KMS-11 (cell line): ENCODE data around the gene KLRC3.
"Not testable (repeated sequence)": the region's sequence is repeated elsewhere in the genome, so short reads cannot be mapped to it uniquely, and the experiment has no call there.

Experiments used
- H2AFZ ChIP-seq: fragments of 200-600 bp; sonication (generic); 2 replicates; pipeline ENCODE4 v1.6.1; 2016; ENCODE audit warnings: antibody characterized with exemption, mixed run types, low read depth
- H3K27ac ChIP-seq: fragments of 200-600 bp; sonication (generic); 2 replicates; pipeline ENCODE4 v1.6.1; 2016; ENCODE audit warnings: mild to moderate bottlenecking, mixed run types
- H3K27me3 ChIP-seq: fragments of 200-600 bp; sonication (generic); 2 replicates; pipeline ENCODE4 v1.6.1; 2017; ENCODE audit warnings: mild to moderate bottlenecking, low read depth, mixed run types, moderate library complexity; ENCODE audit not compliant: insufficient read depth
- H3K36me3 ChIP-seq: fragments of 200-600 bp; sonication (generic); 2 replicates; pipeline ENCODE4 v1.6.1; 2017; ENCODE audit warnings: mild to moderate bottlenecking, mixed run types; ENCODE audit not compliant: insufficient read depth
- H3K4me1 ChIP-seq: fragments of 200-600 bp; sonication (generic); 2 replicates; pipeline ENCODE4 v1.6.1; 2016; ENCODE audit warnings: mild to moderate bottlenecking, low read depth, mixed run types; ENCODE audit not compliant: poor library complexity, severe bottlenecking
- H3K4me2 ChIP-seq: fragments of 200-600 bp; sonication (generic); 2 replicates; pipeline ENCODE4 v1.7.0; 2016; ENCODE audit warnings: mild to moderate bottlenecking, mixed run types
- H3K4me3 ChIP-seq: fragments of 200-600 bp; sonication (generic); IDR thresholded peaks from 2 replicates; pipeline ENCODE4 v1.6.1; 2017; ENCODE audit warnings: low read depth, low read length, mixed read lengths; ENCODE audit not compliant: insufficient read depth
- H3K79me2 ChIP-seq: fragments of 200-600 bp; sonication (generic); 2 replicates; pipeline ENCODE4 v1.6.1; 2016; ENCODE audit warnings: low read depth, mixed run types; ENCODE audit not compliant: insufficient read depth
- H3K9ac ChIP-seq: fragments of 200-600 bp; sonication (generic); 2 replicates; pipeline ENCODE4 v1.6.1; 2016; ENCODE audit warnings: mild to moderate bottlenecking, mixed run types
- H4K20me1 ChIP-seq: fragments of 200-600 bp; sonication (generic); 2 replicates; pipeline ENCODE4 v1.6.1; 2016; ENCODE audit warnings: mild to moderate bottlenecking, mixed run types; ENCODE audit not compliant: insufficient read depth
- TF ChIP-seq, protein P1 (sequence below): fragments of 200-600 bp; sonication (generic); conservative IDR thresholded peaks from 2 replicates; pipeline ENCODE4 v1.6.1; 2017; ENCODE audit warnings: low read depth, mild to moderate bottlenecking, antibody characterized with exemption, low read length, moderate library complexity, mixed read lengths

Gene KLRC3

DNA sequence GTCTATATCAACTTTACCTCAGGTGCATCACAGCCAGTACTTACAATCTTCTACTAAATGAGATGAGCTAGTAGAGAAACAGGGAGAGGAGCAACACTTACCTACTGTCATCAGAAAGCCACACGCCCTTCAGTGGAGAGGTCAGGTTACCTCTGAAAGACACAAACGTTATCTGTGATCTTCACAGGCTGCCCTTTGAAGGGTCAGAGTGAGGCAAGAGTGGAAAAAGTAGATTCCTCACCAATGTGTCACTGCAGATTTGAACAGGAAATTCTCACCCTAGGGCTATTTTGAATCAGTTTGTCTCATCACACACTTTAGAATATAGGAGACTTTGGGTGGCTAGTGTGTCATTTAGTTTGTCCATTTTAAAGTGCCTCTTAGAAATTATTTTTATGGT, 17.2 kb upstream of the KLRC3 start:
- not testable (repeated sequence) for H3K36me3 ChIP-seq, H3K27me3 ChIP-seq, H3K4me2 ChIP-seq, H3K9ac ChIP-seq, H3K4me3 ChIP-seq, H3K4me1 ChIP-seq, H3K27ac ChIP-seq, H2AFZ ChIP-seq, H3K79me2 ChIP-seq, H4K20me1 ChIP-seq

DNA sequence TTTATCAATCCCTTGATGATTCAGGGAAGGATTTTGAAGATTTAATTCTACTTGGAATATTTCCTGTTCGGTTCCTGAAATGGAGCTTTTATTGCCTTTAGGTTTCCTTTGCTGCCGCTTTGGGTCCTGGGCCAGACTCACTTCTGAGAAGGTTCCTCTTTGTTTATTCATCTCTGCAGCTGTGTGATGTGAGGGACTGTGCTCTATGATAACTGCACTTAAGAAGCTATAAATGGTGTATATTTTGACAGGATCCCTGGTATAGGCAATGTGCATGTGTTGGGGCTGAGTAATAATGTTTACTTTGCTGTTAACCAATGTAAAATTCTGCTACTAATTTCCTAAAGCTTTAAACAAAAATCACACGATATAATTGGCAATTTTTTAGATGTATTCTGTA, 15.4 kb upstream of the KLRC3 start, which contains the start of gene KLRC2:
Gene KLRC2, minus strand, starts transcription at position 195 of the 400 bp plus-strand sequence. Its CDS starts 24 bp downstream, at position 171.
- not testable (repeated sequence) for H3K36me3 ChIP-seq, H3K9ac ChIP-seq, H3K4me3 ChIP-seq, H4K20me1 ChIP-seq, H3K4me1 ChIP-seq, H3K4me2 ChIP-seq, H3K79me2 ChIP-seq, H3K27ac ChIP-seq, H2AFZ ChIP-seq, H3K27me3 ChIP-seq

GRCh38 chr12:10430623-10431022, 10.2 kb upstream of the KLRC3 start:
- H3K27ac ChIP-seq, H3K27me3 ChIP-seq, H3K4me3 ChIP-seq, H3K79me2 ChIP-seq, H3K4me2 ChIP-seq, H4K20me1 ChIP-seq, H2AFZ ChIP-seq, H3K4me1 ChIP-seq, H3K36me3 ChIP-seq, H3K9ac ChIP-seq: not testable (repeated sequence)

- H3K4me1 ChIP-seq, H4K20me1 ChIP-seq, H3K4me2 ChIP-seq, H3K9ac ChIP-seq, H3K27me3 ChIP-seq, H3K79me2 ChIP-seq, H3K36me3 ChIP-seq, H3K4me3 ChIP-seq, H2AFZ ChIP-seq, H3K27ac ChIP-seq: not testable (repeated sequence)
These were observed 5.5 kb upstream of the KLRC3 start for GRCh38 chr12:10425938-10426337.

DNA sequence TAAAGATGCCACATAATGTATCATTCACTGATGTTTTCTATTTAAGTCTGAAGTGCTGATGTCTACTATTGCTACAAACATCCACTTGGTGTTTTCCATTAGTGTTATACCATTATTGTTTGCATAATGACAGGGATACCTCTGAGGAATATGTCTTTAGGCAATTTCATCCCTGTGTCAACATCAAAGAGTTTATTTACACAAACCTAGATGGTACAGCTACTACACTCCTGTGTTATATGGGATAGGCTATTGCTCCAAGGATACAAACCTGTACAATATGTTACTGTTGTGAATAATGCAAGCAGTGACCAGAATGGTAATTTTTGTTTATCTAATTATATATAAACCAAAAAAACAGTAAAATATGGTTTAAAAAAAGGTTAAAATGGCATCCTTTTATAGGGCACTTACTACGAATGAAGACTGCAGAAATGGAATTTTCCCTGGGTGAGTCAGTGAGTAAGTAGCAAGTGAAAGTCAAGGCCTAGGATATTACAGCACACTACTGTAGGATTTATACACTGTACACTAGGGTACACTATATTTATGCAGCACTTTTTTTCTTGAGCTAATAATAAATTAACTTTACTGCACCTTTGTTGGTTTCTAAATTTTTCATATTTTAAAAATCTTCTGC, 4.0 kb upstream of the KLRC3 start:
- H3K79me2 ChIP-seq, H3K9ac ChIP-seq, H3K27me3 ChIP-seq, H3K4me2 ChIP-seq, H3K27ac ChIP-seq, H3K4me1 ChIP-seq, H4K20me1 ChIP-seq, H3K36me3 ChIP-seq, H3K4me3 ChIP-seq, H2AFZ ChIP-seq: not testable (repeated sequence)

DNA sequence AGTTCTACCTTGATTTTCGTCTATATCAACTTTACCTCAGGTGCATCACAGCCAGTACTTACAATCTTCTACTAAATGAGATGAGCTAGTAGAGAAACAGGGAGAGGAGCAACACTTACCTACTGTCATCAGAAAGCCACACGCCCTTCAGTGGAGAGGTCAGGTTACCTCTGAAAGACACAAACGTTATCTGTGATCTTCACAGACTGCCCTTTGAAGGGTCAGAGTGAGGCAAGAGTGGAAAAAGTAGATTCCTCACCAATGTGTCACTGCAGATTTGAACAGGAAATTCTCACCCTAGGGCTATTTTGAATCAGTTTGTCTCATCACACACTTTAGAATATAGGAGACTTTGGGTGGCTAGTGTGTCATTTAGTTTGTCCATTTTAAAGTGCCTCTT, 1.8 kb upstream of the KLRC3 start:
- not testable (repeated sequence) for H4K20me1 ChIP-seq, H3K36me3 ChIP-seq, H3K4me1 ChIP-seq, H3K4me3 ChIP-seq, H3K27ac ChIP-seq, H3K79me2 ChIP-seq, H3K4me2 ChIP-seq, H3K27me3 ChIP-seq, H3K9ac ChIP-seq, H2AFZ ChIP-seq

DNA sequence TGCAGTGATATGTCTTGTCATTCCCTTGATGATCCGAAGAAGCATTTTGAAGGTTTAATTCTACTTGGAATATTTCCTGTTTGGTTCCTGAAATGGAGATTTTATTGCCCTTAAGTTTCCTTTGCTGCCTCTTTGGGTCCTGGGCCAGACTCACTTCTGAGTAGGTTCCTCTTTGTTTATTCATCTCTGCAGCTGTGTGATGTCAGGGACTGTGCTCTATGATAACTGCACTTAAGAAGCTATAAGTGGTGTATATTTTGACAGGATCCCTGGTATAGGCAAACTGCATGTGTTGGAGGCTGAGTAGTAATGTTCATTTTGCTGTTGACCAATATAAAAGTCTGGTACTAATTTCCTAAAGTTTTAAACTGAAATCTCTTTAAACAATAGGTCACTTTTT, 11.0 kb downstream of the KLRC3 start, which contains the start of gene KLRC4:
Gene KLRC4, minus strand, starts transcription at position 366 of the 400 bp plus-strand sequence. Its CDS starts 182 bp downstream, at position 184.
- Histone ChIP-seq H3K27me3 (no peaks in the 10 kb centered on the region), H3K9ac (no peak within 1 kb of the TSS), H2AFZ (no peak within 1 kb of the TSS), H3K4me1 (peaks cover 15% of the 10 kb centered on the region), H4K20me1 (no peaks in the 10 kb centered on the region), H3K27ac (no peak within 1 kb of the TSS), H3K79me2 (no peaks in the 10 kb centered on the region), H3K4me3 (no peak within 1 kb of the TSS), H3K36me3 (no peaks in the 10 kb centered on the region), H3K4me2 (no peak within 1 kb of the TSS)
- TF ChIP-seq, protein P1, sequence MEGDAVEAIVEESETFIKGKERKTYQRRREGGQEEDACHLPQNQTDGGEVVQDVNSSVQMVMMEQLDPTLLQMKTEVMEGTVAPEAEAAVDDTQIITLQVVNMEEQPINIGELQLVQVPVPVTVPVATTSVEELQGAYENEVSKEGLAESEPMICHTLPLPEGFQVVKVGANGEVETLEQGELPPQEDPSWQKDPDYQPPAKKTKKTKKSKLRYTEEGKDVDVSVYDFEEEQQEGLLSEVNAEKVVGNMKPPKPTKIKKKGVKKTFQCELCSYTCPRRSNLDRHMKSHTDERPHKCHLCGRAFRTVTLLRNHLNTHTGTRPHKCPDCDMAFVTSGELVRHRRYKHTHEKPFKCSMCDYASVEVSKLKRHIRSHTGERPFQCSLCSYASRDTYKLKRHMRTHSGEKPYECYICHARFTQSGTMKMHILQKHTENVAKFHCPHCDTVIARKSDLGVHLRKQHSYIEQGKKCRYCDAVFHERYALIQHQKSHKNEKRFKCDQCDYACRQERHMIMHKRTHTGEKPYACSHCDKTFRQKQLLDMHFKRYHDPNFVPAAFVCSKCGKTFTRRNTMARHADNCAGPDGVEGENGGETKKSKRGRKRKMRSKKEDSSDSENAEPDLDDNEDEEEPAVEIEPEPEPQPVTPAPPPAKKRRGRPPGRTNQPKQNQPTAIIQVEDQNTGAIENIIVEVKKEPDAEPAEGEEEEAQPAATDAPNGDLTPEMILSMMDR: no peak
